ENCODE results near the gene TBC1D22A. TPM values are rescaled to one million over a fixed set of nuclear protein-coding genes. Genes with fewer than 3 reads are reported as not detected.

Gene TBC1D22A
- total and polyA plus RNA-seq, 9 donors: 12.5 to 25.6 (median 18.5) TPM

GRCh38 chr22:46913351-46913750 is 150.9 kb downstream of the TBC1D22A start:
- H3K4me1 ChIP-seq (ENCODE audit: insufficient read depth): no peaks in the 10 kb centered on the region
- no peaks in the 10 kb centered on the region for H3K9me3 ChIP-seq
- 33 to 41% (median 39%) methylated on average over 3 of the region's 3 CpGs for WGBS, 3 donors
- intact Hi-C loops (cut with DNase I): no loop called here
- TF ChIP-seq POLR2A (IDR thresholded peaks at IDR 0.05) (no peak), EP300 (IDR thresholded peaks at IDR 0.05) (no peak)
- TF ChIP-seq, protein P1, sequence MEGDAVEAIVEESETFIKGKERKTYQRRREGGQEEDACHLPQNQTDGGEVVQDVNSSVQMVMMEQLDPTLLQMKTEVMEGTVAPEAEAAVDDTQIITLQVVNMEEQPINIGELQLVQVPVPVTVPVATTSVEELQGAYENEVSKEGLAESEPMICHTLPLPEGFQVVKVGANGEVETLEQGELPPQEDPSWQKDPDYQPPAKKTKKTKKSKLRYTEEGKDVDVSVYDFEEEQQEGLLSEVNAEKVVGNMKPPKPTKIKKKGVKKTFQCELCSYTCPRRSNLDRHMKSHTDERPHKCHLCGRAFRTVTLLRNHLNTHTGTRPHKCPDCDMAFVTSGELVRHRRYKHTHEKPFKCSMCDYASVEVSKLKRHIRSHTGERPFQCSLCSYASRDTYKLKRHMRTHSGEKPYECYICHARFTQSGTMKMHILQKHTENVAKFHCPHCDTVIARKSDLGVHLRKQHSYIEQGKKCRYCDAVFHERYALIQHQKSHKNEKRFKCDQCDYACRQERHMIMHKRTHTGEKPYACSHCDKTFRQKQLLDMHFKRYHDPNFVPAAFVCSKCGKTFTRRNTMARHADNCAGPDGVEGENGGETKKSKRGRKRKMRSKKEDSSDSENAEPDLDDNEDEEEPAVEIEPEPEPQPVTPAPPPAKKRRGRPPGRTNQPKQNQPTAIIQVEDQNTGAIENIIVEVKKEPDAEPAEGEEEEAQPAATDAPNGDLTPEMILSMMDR (IDR thresholded peaks at IDR 0.05): no peak
- no peak for DNase-seq
- no peaks in the 10 kb centered on the region for H3K27me3 ChIP-seq
- H3K4me3 ChIP-seq: no peak overlapping the region
- no peak overlapping the region for H3K27ac ChIP-seq
- no peaks in the 10 kb centered on the region for H3K36me3 ChIP-seq

- intact Hi-C loops (cut with DNase I): no loop called here
- TF ChIP-seq EP300 (IDR thresholded peaks at IDR 0.05) (no peak), POLR2A (IDR thresholded peaks at IDR 0.05) (no peak)
- TF ChIP-seq, protein P1 (IDR thresholded peaks at IDR 0.05): no peak
- no peak overlapping the region for H3K4me3 ChIP-seq
- DNase-seq: no peak
- no peaks in the 10 kb centered on the region for H3K9me3 ChIP-seq
- H3K36me3 ChIP-seq: no peaks in the 10 kb centered on the region
- peaks cover 2% of the 10 kb centered on the region for H3K4me1 ChIP-seq (ENCODE audit: insufficient read depth)
- no peaks in the 10 kb centered on the region for H3K27me3 ChIP-seq
- H3K27ac ChIP-seq: no peak overlapping the region
- WGBS, 3 donors: 87 to 92% (median 89%) methylated on average over 10 of the region's 10 CpGs
These were observed 152.0 kb downstream of the TBC1D22A start for GRCh38 chr22:46914481-46914880.

- TF ChIP-seq, protein P1 (IDR thresholded peaks at IDR 0.05): no peak
- no peak for TF ChIP-seq POLR2A (IDR thresholded peaks at IDR 0.05)
- TF ChIP-seq EP300 (IDR thresholded peaks at IDR 0.05): no peak
- DNase-seq: no peak
- H3K36me3 ChIP-seq: no peaks in the 10 kb centered on the region
- no peaks in the 10 kb centered on the region for H3K27me3 ChIP-seq
- no peak overlapping the region for H3K27ac ChIP-seq
- peaks cover 2% of the 10 kb centered on the region for H3K4me1 ChIP-seq (ENCODE audit: insufficient read depth)
- WGBS, 3 donors: 90 to 93% (median 92%) methylated on average over 21 of the region's 21 CpGs
- H3K4me3 ChIP-seq: no peak overlapping the region
- intact Hi-C loops (cut with DNase I): no loop called here
- no peaks in the 10 kb centered on the region for H3K9me3 ChIP-seq
These were observed 152.8 kb downstream of the TBC1D22A start for GRCh38 chr22:46914916-46915894.

GRCh38 chr22:46915950-46916730 is 153.7 kb downstream of the TBC1D22A start:
- Histone ChIP-seq H3K27me3 (no peaks in the 10 kb centered on the region), H3K4me3 (no peak overlapping the region), H3K9me3 (no peaks in the 10 kb centered on the region), H3K4me1 (ENCODE audit: insufficient read depth) (peaks cover 2% of the 10 kb centered on the region), H3K36me3 (no peaks in the 10 kb centered on the region), H3K27ac (no peak overlapping the region)
- intact Hi-C loops (cut with DNase I): no loop called here
- no peak for DNase-seq
- 91 to 96% (median 91%) methylated on average over 12 of the region's 12 CpGs for WGBS, 3 donors
- TF ChIP-seq, protein P1 (IDR thresholded peaks at IDR 0.05): no peak
- TF ChIP-seq POLR2A (IDR thresholded peaks at IDR 0.05) (no peak), EP300 (IDR thresholded peaks at IDR 0.05) (no peak)

Data from ovary (tissue), 9 donors.